SU-DHL-6 (cell line): ENCODE data around the gene ALDH3A1.

Experiments used
- EZH2phosphoT487 ChIP-seq: fragments of 200-600 bp; sonication (generic), shearing (Covaris generic); conservative IDR thresholded peaks from 2 replicates; pipeline ENCODE4 v1.6.1; 2018; ENCODE audit warnings: mild to moderate bottlenecking, antibody characterized with exemption, low read length, moderate library complexity, mixed read lengths
- TF ChIP-seq, protein P1 (sequence below): fragments of 200-600 bp; sonication (generic); IDR thresholded peaks from one replicate; pipeline ENCODE4 v1.5.1; 2017; ENCODE audit warnings: antibody characterized with exemption, mild to moderate bottlenecking, low read length, moderate library complexity; ENCODE audit not compliant: insufficient read depth, poor library complexity, severe bottlenecking

DNA sequence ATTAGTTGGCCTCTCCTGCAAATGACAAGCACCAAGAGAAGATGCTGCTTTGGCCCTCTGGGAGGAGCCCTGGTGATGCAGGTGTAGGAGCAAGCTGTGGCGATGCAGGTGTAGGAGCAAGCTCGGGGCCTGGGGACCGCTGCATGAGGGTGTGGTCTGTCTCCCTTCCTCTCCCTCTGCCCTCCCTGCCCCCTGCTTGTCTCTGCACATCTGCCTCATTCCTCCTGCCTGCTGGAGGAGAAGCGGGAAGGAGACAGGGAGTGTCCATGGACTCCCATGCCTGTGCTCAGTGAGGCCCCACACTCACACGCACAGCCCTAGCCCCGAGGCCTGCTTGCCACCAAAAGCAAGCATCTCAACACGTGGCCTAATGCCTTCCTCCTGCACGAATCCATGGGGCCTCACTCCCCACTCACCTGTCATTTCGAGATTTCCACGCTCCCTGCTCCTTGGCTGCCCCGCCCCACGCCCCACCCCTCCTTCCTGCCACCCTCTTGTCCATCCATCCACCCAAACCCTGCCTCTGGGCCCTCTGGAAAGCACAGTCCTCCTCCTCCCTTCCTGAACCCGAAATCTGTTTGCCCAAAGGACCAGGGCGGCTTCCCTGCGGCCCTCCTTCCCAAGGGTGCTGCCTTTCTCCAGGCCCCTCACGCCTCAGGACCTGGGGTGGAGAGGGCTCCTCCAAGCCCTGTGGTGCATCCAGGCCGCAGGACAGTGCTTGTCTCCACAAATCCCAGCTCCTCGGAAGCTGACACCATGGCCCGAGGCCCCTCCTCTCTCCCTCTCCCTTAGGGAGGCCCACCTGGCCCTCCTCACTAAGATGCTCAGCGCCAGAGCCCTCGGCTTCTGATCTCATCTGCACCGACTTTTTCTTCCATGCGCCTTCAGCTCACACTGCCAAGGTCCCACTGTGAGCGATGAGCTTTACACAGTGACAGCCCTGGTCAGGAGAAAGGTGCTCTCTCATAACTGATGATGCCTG is 11.8 kb upstream of the ALDH3A1 start:
- TF ChIP-seq, protein P1, sequence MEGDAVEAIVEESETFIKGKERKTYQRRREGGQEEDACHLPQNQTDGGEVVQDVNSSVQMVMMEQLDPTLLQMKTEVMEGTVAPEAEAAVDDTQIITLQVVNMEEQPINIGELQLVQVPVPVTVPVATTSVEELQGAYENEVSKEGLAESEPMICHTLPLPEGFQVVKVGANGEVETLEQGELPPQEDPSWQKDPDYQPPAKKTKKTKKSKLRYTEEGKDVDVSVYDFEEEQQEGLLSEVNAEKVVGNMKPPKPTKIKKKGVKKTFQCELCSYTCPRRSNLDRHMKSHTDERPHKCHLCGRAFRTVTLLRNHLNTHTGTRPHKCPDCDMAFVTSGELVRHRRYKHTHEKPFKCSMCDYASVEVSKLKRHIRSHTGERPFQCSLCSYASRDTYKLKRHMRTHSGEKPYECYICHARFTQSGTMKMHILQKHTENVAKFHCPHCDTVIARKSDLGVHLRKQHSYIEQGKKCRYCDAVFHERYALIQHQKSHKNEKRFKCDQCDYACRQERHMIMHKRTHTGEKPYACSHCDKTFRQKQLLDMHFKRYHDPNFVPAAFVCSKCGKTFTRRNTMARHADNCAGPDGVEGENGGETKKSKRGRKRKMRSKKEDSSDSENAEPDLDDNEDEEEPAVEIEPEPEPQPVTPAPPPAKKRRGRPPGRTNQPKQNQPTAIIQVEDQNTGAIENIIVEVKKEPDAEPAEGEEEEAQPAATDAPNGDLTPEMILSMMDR = no peak
- no peak for TF ChIP-seq EZH2phosphoT487
